PC-9 (cell line): ENCODE results near the gene KLHL6. TPM values are rescaled to one million over a fixed set of nuclear protein-coding genes. Genes with fewer than 3 reads are reported as not detected.

ENCODE experiments used
- BruUV-seq: library from RNA; stranded (reverse); fragments of 400-500 nt; replicated peaks from 2 replicates; lab custom pipeline; 2021; lab: Mats Ljungman, UMichigan
- CTCF ChIA-PET: fragments of 300-600 bp; sonication (Branson Sonifier 250); formaldehyde crosslinking; loops from one replicate; lab custom pipeline; 2022; ENCODE audit warnings: antibody characterized with exemption; lab: Charles Lee
- POLR2A ChIA-PET: fragments of 300-600 bp; sonication (Branson Sonifier 250); formaldehyde crosslinking; loops from one replicate; lab custom pipeline; 2022; ENCODE audit warnings: antibody characterized with exemption; ENCODE audit not compliant: unreplicated experiment; lab: Charles Lee
- DNase-seq, 2 experiments: peaks; one replicate each; pipeline versions ENCODE4 v3.0.0 to v3.0.0-alpha.2; 2015 to 2022; ENCODE audit warnings: mixed read lengths in 1 of 2
- H2AFZ ChIP-seq: fragments of 200-600 bp; sonication (generic); 2 replicates; pipeline ENCODE4 v1.8.1; 2017; ENCODE audit warnings: antibody characterized with exemption
- H3F3A ChIP-seq: fragments of 200-600 bp; sonication (generic); 2 replicates; pipeline ENCODE4 v1.8.1; 2017; ENCODE audit warnings: antibody characterized with exemption, mild to moderate bottlenecking, low read depth; ENCODE audit not compliant: insufficient read depth
- H3K27ac ChIP-seq: fragments of 200-600 bp; sonication (generic); 2 replicates; pipeline ENCODE4 v1.6.1; 2016; ENCODE audit warnings: mixed run types
- H3K27me3 ChIP-seq: fragments of 200-600 bp; sonication (generic); 2 replicates; pipeline ENCODE4 v1.6.1; 2016; ENCODE audit warnings: low read depth, mixed run types; ENCODE audit not compliant: insufficient read depth
- H3K36me3 ChIP-seq: fragments of 200-600 bp; sonication (generic); 2 replicates; pipeline ENCODE4 v1.6.1; 2016; ENCODE audit warnings: low read depth, mixed run types
- H3K4me1 ChIP-seq: fragments of 200-600 bp; sonication (generic); replicated peaks from 2 replicates; pipeline ENCODE4 v1.6.1; 2016; ENCODE audit warnings: mixed run types; ENCODE audit not compliant: insufficient read depth
- H3K4me2 ChIP-seq: fragments of 200-600 bp; sonication (generic); 2 replicates; pipeline ENCODE4 v1.6.1; 2017; ENCODE audit warnings: mixed run types
- H3K4me3 ChIP-seq: fragments of 200-600 bp; sonication (generic); 2 replicates; pipeline ENCODE4 v1.6.1; 2016; ENCODE audit warnings: mixed run types
- H3K79me2 ChIP-seq: fragments of 200-600 bp; sonication (generic); 2 replicates; pipeline ENCODE4 v1.6.1; 2017; ENCODE audit warnings: low read depth, mixed run types
- H3K9me2 ChIP-seq: fragments of 200-600 bp; sonication (generic); 2 replicates; pipeline ENCODE4 v1.8.1; 2017; ENCODE audit warnings: mild to moderate bottlenecking; ENCODE audit not compliant: insufficient read depth
- H3K9me3 ChIP-seq: fragments of 200-600 bp; sonication (generic); 2 replicates; pipeline ENCODE4 v1.8.1; 2016; ENCODE audit warnings: low read depth; ENCODE audit not compliant: insufficient read depth
- H4K20me1 ChIP-seq: fragments of 200-600 bp; sonication (generic); 2 replicates; pipeline ENCODE4 v1.8.1; 2017; ENCODE audit not compliant: insufficient read depth
- CTCF ChIP-seq: fragments of 200-600 bp; sonication (generic); conservative IDR thresholded peaks from 2 replicates; pipeline ENCODE4 v1.6.1; 2017; ENCODE audit warnings: mixed run types, antibody characterized with exemption, mild to moderate bottlenecking, moderate library complexity
- EZH2 ChIP-seq: fragments of 200-600 bp; sonication (generic); IDR thresholded peaks from 2 replicates; pipeline ENCODE4 v1.8.0; 2017; ENCODE audit warnings: antibody characterized with exemption, low read depth
- intact Hi-C: fragments of 100-400 bp; cut with micrococcal nuclease; formaldehyde crosslinking; loops from one replicate; pipeline ENCODE4 v1.10.0; 2022; ENCODE audit not compliant: unreplicated experiment
- total RNA-seq: library from RNA; stranded (reverse); gene quantifications from 2 replicates; pipeline ENCODE4 v1.2.3, GENCODE V29; 2021

Gene KLHL6
- total RNA-seq, 1 experiment from 2014 or later, result 0.04 TPM

DNA sequence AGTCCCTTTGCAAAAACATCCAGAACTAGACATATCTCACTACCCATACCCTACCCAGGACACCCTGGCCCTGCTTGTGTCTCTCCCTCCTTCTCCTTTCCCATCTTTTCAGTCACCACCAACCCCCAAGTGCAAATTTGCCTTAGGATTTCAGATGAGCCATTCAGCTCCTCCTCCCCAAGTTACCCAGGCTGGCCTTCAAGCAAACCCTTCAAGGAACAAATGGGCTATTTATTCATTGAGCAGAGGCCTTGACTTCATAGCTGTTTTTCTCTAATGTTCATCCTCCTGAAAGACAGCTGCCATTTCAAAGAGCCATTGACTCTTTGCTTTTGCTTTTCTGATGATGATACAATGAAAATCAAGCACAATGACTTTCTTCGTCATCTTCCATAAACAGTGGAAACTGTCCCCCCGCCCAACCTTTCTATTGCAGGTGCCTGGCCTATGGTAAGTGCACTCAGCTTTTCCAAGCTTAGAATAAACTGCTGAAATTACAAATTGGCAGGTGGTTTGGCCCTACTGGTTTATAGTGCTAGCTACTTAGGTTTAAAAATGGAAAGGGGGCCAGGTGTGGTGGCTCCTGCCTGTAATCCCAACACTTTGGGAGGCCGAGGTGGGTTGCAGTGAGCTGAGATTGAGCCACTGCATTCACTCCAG, 26.1 kb upstream of the KLHL6 start:
- H4K20me1 ChIP-seq, result no peaks in the 10 kb centered on the region
- no peak overlapping the region for H3K27ac ChIP-seq
- no TSS peak for BruUV-seq
- no peak overlapping the region for H3K4me2 ChIP-seq
- no peaks in the 10 kb centered on the region for H3K9me2 ChIP-seq
- DNase-seq, result no peak
- H3K9me3 ChIP-seq, result no peaks in the 10 kb centered on the region
- H3K4me1 ChIP-seq, result no peaks in the 10 kb centered on the region
- no peak for TF ChIP-seq CTCF
- no peak for TF ChIP-seq EZH2
- H3K27me3 ChIP-seq, result peaks cover 35% of the 10 kb centered on the region
- no peaks in the 10 kb centered on the region for H3K79me2 ChIP-seq
- H2AFZ ChIP-seq, result no peak overlapping the region
- POLR2A ChIA-PET, result no interaction called here
- H3K36me3 ChIP-seq, result no peaks in the 10 kb centered on the region
- no peaks in the 10 kb centered on the region for H3F3A ChIP-seq
- intact Hi-C loops, result no loop called here
- CTCF ChIA-PET, result interaction anchor here (0.6 kb wide), 1 partner anchor 55 kb away, joined by 5 read pairs; no protein-coding TSS in a partner anchor
- H3K4me3 ChIP-seq, result no peak overlapping the region

- no peak overlapping the region for H2AFZ ChIP-seq
- TF ChIP-seq CTCF (no peak), EZH2 (no peak)
- H3F3A ChIP-seq, result no peaks in the 10 kb centered on the region
- H3K9me3 ChIP-seq, result no peaks in the 10 kb centered on the region
- no peak overlapping the region for H3K4me3 ChIP-seq
- no peak overlapping the region for H3K27ac ChIP-seq
- H3K9me2 ChIP-seq, result no peaks in the 10 kb centered on the region
- no TSS peak for BruUV-seq
- H3K27me3 ChIP-seq, result peaks cover 39% of the 10 kb centered on the region
- H3K4me2 ChIP-seq, result no peak overlapping the region
- H3K4me1 ChIP-seq, result no peaks in the 10 kb centered on the region
- no peaks in the 10 kb centered on the region for H3K79me2 ChIP-seq
- H4K20me1 ChIP-seq, result no peaks in the 10 kb centered on the region
- intact Hi-C loops, result no loop called here
- ChIA-PET POLR2A (interaction anchor here (0.6 kb wide), 1 partner anchor 116 kb away, joined by 3 read pairs; no protein-coding TSS in a partner anchor), CTCF (no interaction called here)
- no peak for DNase-seq
- no peaks in the 10 kb centered on the region for H3K36me3 ChIP-seq
Measured at GRCh38 chr3:183579967-183580900, 24.7 kb upstream of the KLHL6 start.

DNA sequence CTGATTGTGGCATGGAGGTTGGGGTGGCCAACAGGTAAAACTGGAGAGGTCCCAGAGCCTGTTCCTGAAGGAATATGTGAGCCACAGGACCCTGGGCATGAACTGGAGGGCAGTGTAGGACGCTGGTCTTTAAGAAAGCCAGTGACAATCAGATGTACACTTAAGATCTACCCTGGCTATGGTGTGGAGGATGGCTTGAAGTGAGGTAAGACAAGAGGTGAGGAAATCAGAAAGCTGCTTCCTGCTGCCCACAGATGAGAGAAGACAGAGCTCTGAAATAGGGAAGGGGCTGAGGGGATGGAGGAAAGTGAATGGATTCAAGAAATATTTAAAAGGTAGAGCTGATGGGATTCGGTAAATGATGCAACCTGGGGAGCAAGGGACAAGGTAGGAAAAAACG, 22.7 kb upstream of the KLHL6 start:
- Histone ChIP-seq H3K9me3 (no peaks in the 10 kb centered on the region), H3K36me3 (no peaks in the 10 kb centered on the region), H3K4me1 (no peaks in the 10 kb centered on the region), H3K4me2 (no peak overlapping the region), H3K4me3 (no peak overlapping the region), H3K27ac (no peak overlapping the region), H3K27me3 (peaks cover 39% of the 10 kb centered on the region), H4K20me1 (no peaks in the 10 kb centered on the region), H3K79me2 (no peaks in the 10 kb centered on the region), H3K9me2 (no peaks in the 10 kb centered on the region), H2AFZ (no peak overlapping the region), H3F3A (no peaks in the 10 kb centered on the region)
- intact Hi-C loops, result no loop called here
- no peak for TF ChIP-seq CTCF
- no peak for TF ChIP-seq EZH2
- ChIA-PET CTCF (no interaction called here), POLR2A (interaction anchor here (0.6 kb wide), 1 partner anchor 51 kb away, joined by 7 read pairs; no protein-coding TSS in a partner anchor)
- BruUV-seq, result no TSS peak
- no peak for DNase-seq
